ENCODE results near the gene RFPL4A. TPM values are rescaled to one million over a fixed set of nuclear protein-coding genes. Genes with fewer than 3 reads are reported as not detected.
"Not testable (repeated sequence)": the region's sequence is repeated elsewhere in the genome, so short reads cannot be mapped to it uniquely, and the experiment has no call there.

Gene RFPL4A
- total RNA-seq, 1 experiment from 2014 or later, result not detected

GRCh38 chr19:55717251-55717650 lies 41.6 kb upstream of the RFPL4A start:
- Mint-ChIP-seq H3K4me1 (ENCODE audit: insufficient read depth, unreplicated experiment) (no peaks in the 10 kb centered on the region), H3K36me3 (ENCODE audit: insufficient read depth, unreplicated experiment) (peaks cover 6% of the 10 kb centered on the region), H3K27ac (ENCODE audit: low read depth, unreplicated experiment) (no peak overlapping the region), H3K4me3 (ENCODE audit: unreplicated experiment) (no peak overlapping the region), H3K27me3 (ENCODE audit: insufficient read depth, unreplicated experiment) (peaks cover 23% of the 10 kb centered on the region), H3K9me3 (ENCODE audit: unreplicated experiment) (peaks cover 23% of the 10 kb centered on the region)
- TF ChIP-seq, protein P1, sequence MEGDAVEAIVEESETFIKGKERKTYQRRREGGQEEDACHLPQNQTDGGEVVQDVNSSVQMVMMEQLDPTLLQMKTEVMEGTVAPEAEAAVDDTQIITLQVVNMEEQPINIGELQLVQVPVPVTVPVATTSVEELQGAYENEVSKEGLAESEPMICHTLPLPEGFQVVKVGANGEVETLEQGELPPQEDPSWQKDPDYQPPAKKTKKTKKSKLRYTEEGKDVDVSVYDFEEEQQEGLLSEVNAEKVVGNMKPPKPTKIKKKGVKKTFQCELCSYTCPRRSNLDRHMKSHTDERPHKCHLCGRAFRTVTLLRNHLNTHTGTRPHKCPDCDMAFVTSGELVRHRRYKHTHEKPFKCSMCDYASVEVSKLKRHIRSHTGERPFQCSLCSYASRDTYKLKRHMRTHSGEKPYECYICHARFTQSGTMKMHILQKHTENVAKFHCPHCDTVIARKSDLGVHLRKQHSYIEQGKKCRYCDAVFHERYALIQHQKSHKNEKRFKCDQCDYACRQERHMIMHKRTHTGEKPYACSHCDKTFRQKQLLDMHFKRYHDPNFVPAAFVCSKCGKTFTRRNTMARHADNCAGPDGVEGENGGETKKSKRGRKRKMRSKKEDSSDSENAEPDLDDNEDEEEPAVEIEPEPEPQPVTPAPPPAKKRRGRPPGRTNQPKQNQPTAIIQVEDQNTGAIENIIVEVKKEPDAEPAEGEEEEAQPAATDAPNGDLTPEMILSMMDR (IDR thresholded peaks at IDR 0.05; ENCODE audit: unreplicated experiment), result no peak
- BruUV-seq (replicated peaks), result no TSS peak
- no peak for DNase-seq (ENCODE audit: unreplicated experiment)
- intact Hi-C loops (cut with micrococcal nuclease), result no loop called here
- ChIA-PET CTCF (interaction anchor here (0.5 kb wide), 1 partner anchor 103 kb away, joined by 4 read pairs; no protein-coding TSS in a partner anchor), POLR2A (no interaction called here)

GRCh38 chr19:55717879-55718711 lies 40.8 kb upstream of the RFPL4A start:
- CTCF ChIA-PET; H3K27ac Mint-ChIP-seq (ENCODE audit: low read depth, unreplicated experiment); H3K4me1 Mint-ChIP-seq (ENCODE audit: insufficient read depth, unreplicated experiment); intact Hi-C loops (cut with micrococcal nuclease); DNase-seq (ENCODE audit: unreplicated experiment); H3K4me3 Mint-ChIP-seq (ENCODE audit: unreplicated experiment); BruUV-seq (replicated peaks); H3K36me3 Mint-ChIP-seq (ENCODE audit: insufficient read depth, unreplicated experiment): not testable (repeated sequence)
- Mint-ChIP-seq H3K27me3 (ENCODE audit: insufficient read depth, unreplicated experiment) (peaks cover 23% of the 10 kb centered on the region), H3K9me3 (ENCODE audit: unreplicated experiment) (peaks cover 20% of the 10 kb centered on the region)
- POLR2A ChIA-PET, result interaction anchor here (0.6 kb wide), 1 partner anchor 225 kb away, joined by 3 read pairs; no protein-coding TSS in a partner anchor

- no peak overlapping the region for H3K4me3 Mint-ChIP-seq (ENCODE audit: unreplicated experiment)
- peaks cover 23% of the 10 kb centered on the region for H3K27me3 Mint-ChIP-seq (ENCODE audit: insufficient read depth, unreplicated experiment)
- no peak for DNase-seq (ENCODE audit: unreplicated experiment)
- peaks cover 18% of the 10 kb centered on the region for H3K9me3 Mint-ChIP-seq (ENCODE audit: unreplicated experiment)
- no peak overlapping the region for H3K27ac Mint-ChIP-seq (ENCODE audit: low read depth, unreplicated experiment)
- intact Hi-C loops (cut with micrococcal nuclease), result no loop called here
- TF ChIP-seq, protein P1 (IDR thresholded peaks at IDR 0.05; ENCODE audit: unreplicated experiment), result no peak
- BruUV-seq (replicated peaks), result no TSS peak
- POLR2A ChIA-PET, result no interaction called here
- H3K4me1 Mint-ChIP-seq (ENCODE audit: insufficient read depth, unreplicated experiment), result no peaks in the 10 kb centered on the region
- CTCF ChIA-PET, result interaction anchor here (1.6 kb wide), 1 partner anchor 8 kb away, joined by 5 read pairs; no protein-coding TSS in a partner anchor
- H3K36me3 Mint-ChIP-seq (ENCODE audit: insufficient read depth, unreplicated experiment), result peaks cover 6% of the 10 kb centered on the region
These were observed 38.6 kb upstream of the RFPL4A start for GRCh38 chr19:55720214-55720746.

- no peak overlapping the region for H3K27ac Mint-ChIP-seq (ENCODE audit: low read depth, unreplicated experiment)
These were observed 38.1 kb upstream of the RFPL4A start for GRCh38 chr19:55720801-55721200.

More at GRCh38 chr19:55720801-55721200, 38.1 kb upstream of the RFPL4A start:
- Mint-ChIP-seq H3K4me1 (ENCODE audit: insufficient read depth, unreplicated experiment) (no peaks in the 10 kb centered on the region), H3K36me3 (ENCODE audit: insufficient read depth, unreplicated experiment) (peaks cover 6% of the 10 kb centered on the region), H3K9me3 (ENCODE audit: unreplicated experiment) (peaks cover 18% of the 10 kb centered on the region), H3K4me3 (ENCODE audit: unreplicated experiment) (no peak overlapping the region), H3K27me3 (ENCODE audit: insufficient read depth, unreplicated experiment) (peaks cover 23% of the 10 kb centered on the region)
- CTCF ChIA-PET, result no interaction called here
- DNase-seq (ENCODE audit: unreplicated experiment), result no peak
- intact Hi-C loops (cut with micrococcal nuclease), result no loop called here
- POLR2A ChIA-PET, result no interaction called here
- no TSS peak for BruUV-seq (replicated peaks)
- TF ChIP-seq, protein P1 (IDR thresholded peaks at IDR 0.05; ENCODE audit: unreplicated experiment), result no peak
